Right lobe of liver (tissue), 6 donors: ENCODE results near the gene EMX1. TPM values are rescaled to one million over a fixed set of nuclear protein-coding genes. Genes with fewer than 3 reads are reported as not detected.

Experiments
- ATAC-seq, 4 donors: fragments of 200-7000 bp; cut with Tn5 transposase; one replicate each; pipeline ENCODE4 v1.9.1; 2020; ENCODE audit warnings: mild to moderate bottlenecking in 4 of 4, moderate library complexity in 4 of 4
- DNase-seq, 3 donors: peaks; one replicate each; pipeline ENCODE4 v3.0.0-alpha.2; 2020
- H3K27ac ChIP-seq, 3 donors: fragments of 200-600 bp; one replicate each; pipeline ENCODE4 v1.8.0; 2022
- H3K27me3 ChIP-seq, 2 donors: fragments of 200-600 bp; one replicate each; pipeline ENCODE4 v1.8.0; 2022
- H3K36me3 ChIP-seq, 4 donors: fragments of 200-600 bp; sonication (generic) in 1 of 4; one replicate each; pipeline versions ENCODE4 v1.5.1 to v1.8.0; 2017 to 2022; ENCODE audit warnings: control low read depth in 1 of 4
- H3K4me1 ChIP-seq, 4 donors: fragments of 200-600 bp; sonication (generic) in 1 of 4; one replicate each; pipeline versions ENCODE4 v1.5.1 to v1.8.0; 2017 to 2022; ENCODE audit warnings: control low read depth in 1 of 4
- H3K4me3 ChIP-seq, 3 donors: fragments of 200-600 bp; one replicate each; pipeline ENCODE4 v1.8.0; 2022
- H3K9me3 ChIP-seq, 4 donors: fragments of 200-600 bp; sonication (generic) in 1 of 4; one replicate each; pipeline versions ENCODE4 v1.5.1 to v1.8.0; 2017 to 2022; ENCODE audit warnings: control low read depth in 1 of 4
- POLR2A ChIP-seq: fragments of 450-650 bp; IDR thresholded peaks from one replicate; pipeline ENCODE4 v1.6.1; 2017; ENCODE audit warnings: antibody characterized with exemption, mild to moderate bottlenecking
- WGBS: methylation state at CpG from one replicate; pipeline ENCODE4 v1.1.6; 2018; ENCODE audit warnings: low coverage, low lambda C conversion rate; ENCODE audit not compliant: insufficient coverage; ENCODE audit errors: missing lambda C conversion rate; 5-methylcytosine and 5-hydroxymethylcytosine counted together
- intact Hi-C, 2 donors: fragments of 100-400 bp; cut with DNase I; formaldehyde crosslinking; loops; one replicate each; pipeline versions ENCODE4 v1.11.2 to v1.14.1; 2022
- total RNA-seq, 6 experiments: library from RNA; depleted of rRNA in 2 of 6; stranded (reverse); fragments of >200 nt in 2 of 6; fragmentation: NEBNext Ultra II Directional in 3 of 6; extraction: Animal tissue kit (Norgen Biotek cat#: 25700) in 3 of 6; gene quantifications; one replicate each; pipeline versions ENCODE4 v1.1.0 to v1.2.4, GENCODE V29; 2016 to 2023
- TF ChIP-seq, protein P1 (sequence below), 4 donors: fragments of 200-600 bp in 3 of 4; fragments of 450-650 bp in 1 of 4; IDR thresholded peaks; one replicate each; pipeline versions ENCODE4 v1.5.1 to v1.8.0; 2016 to 2022; ENCODE audit warnings: antibody characterized with exemption in 4 of 4, mild to moderate bottlenecking in 2 of 4
- donor health status: DM: no; HTN: yes; CAD: no.
- donor health status: DM: no; HTN: no; CAD: no.
- donor health status: DM: no; HTN: no; CAD: no.
- donor health status: DM: no; HTN: yes; CAD: no.
- donor health status: DM: no; HTN: yes; CAD: no.

Gene EMX1
- total RNA-seq, 6 experiments from 2014 or later: 0.25 to 0.49 (median 0.29) TPM; not detected in 3

- H3K27ac ChIP-seq: no peak overlapping the region
- ATAC-seq: no peak
- no peaks in the 10 kb centered on the region for H3K4me1 ChIP-seq
- no peak overlapping the region for H3K4me3 ChIP-seq
- peaks cover 0 to 12% (median 4%) of the 10 kb centered on the region in 4 donors for H3K36me3 ChIP-seq
- no peak for DNase-seq
- TF ChIP-seq POLR2A: no peak
- TF ChIP-seq, protein P1, sequence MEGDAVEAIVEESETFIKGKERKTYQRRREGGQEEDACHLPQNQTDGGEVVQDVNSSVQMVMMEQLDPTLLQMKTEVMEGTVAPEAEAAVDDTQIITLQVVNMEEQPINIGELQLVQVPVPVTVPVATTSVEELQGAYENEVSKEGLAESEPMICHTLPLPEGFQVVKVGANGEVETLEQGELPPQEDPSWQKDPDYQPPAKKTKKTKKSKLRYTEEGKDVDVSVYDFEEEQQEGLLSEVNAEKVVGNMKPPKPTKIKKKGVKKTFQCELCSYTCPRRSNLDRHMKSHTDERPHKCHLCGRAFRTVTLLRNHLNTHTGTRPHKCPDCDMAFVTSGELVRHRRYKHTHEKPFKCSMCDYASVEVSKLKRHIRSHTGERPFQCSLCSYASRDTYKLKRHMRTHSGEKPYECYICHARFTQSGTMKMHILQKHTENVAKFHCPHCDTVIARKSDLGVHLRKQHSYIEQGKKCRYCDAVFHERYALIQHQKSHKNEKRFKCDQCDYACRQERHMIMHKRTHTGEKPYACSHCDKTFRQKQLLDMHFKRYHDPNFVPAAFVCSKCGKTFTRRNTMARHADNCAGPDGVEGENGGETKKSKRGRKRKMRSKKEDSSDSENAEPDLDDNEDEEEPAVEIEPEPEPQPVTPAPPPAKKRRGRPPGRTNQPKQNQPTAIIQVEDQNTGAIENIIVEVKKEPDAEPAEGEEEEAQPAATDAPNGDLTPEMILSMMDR (IDR thresholded peaks at IDR 0.05): no peak
- 100% methylated on average over 1 of the region's 1 CpG for WGBS
- H3K9me3 ChIP-seq: no peaks in the 10 kb centered on the region
- H3K27me3 ChIP-seq: no peaks in the 10 kb centered on the region
- intact Hi-C loops: no loop called here
Measured at GRCh38 chr2:72953528-72953927, 36.2 kb downstream of the EMX1 start.

DNA sequence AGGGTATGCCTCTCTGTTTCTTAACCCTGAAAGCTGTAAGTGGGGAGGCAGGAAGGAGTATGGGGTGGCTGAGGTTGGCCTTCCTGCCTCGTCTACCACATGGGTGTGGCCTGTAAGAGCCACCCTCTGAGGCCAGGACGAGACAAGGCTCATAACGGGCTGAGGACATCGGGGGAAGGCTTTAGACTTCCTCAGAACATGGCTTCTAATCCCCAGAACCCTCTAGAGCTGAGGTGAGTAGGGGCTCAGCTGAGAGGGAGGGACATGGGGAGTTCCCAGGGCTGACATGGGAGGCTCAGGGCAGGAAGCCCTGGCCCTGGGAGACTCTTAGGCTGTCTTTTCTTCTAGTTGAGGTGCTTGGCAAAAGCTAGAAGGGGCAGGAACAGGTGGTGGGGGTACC, 36.7 kb downstream of the EMX1 start:
- no peak for ATAC-seq
- H3K4me3 ChIP-seq: no peak overlapping the region

GRCh38 chr2:72954376-72955227, 37.3 kb downstream of the EMX1 start:
- Histone ChIP-seq H3K27me3 (no peaks in the 10 kb centered on the region), H3K9me3 (no peaks in the 10 kb centered on the region), H3K4me3 (no peak overlapping the region), H3K36me3 (peaks cover 0 to 12% (median 4%) of the 10 kb centered on the region in 4 donors), H3K27ac (no peak overlapping the region), H3K4me1 (no peaks in the 10 kb centered on the region)
- 89% methylated on average over 5 of the region's 12 CpGs for WGBS
- DNase-seq (no peak), ATAC-seq (no peak)
- no peak for TF ChIP-seq POLR2A
- TF ChIP-seq, protein P1 (IDR thresholded peaks at IDR 0.05): no peak
- intact Hi-C loops: no loop called here

More for the DNA sequence above, 36.7 kb downstream of the EMX1 start:
- no peak for DNase-seq
- intact Hi-C loops: no loop called here
- no peaks in the 10 kb centered on the region for H3K9me3 ChIP-seq
- TF ChIP-seq, protein P1 (IDR thresholded peaks at IDR 0.05): no peak
- no peak for TF ChIP-seq POLR2A
- no peak overlapping the region for H3K27ac ChIP-seq
- WGBS: 76% methylated on average over 2 of the region's 4 CpGs
- no peaks in the 10 kb centered on the region for H3K27me3 ChIP-seq
- peaks cover 0 to 12% (median 4%) of the 10 kb centered on the region in 4 donors for H3K36me3 ChIP-seq
- H3K4me1 ChIP-seq: no peaks in the 10 kb centered on the region

- H3K4me3 ChIP-seq: no peak overlapping the region
- no peak for DNase-seq
- intact Hi-C loops: no loop called here
- TF ChIP-seq POLR2A: no peak
- TF ChIP-seq, protein P1 (IDR thresholded peaks at IDR 0.05): no peak
- no peaks in the 10 kb centered on the region for H3K27me3 ChIP-seq
- no peaks in the 10 kb centered on the region for H3K9me3 ChIP-seq
- H3K27ac ChIP-seq: no peak overlapping the region
- H3K36me3 ChIP-seq: peaks cover 0 to 12% (median 4%) of the 10 kb centered on the region in 4 donors
- ATAC-seq: no peak
- WGBS: 94% methylated on average over 13 of the region's 24 CpGs
- H3K4me1 ChIP-seq: no peaks in the 10 kb centered on the region
Measured at GRCh38 chr2:72955228-72956049, 38.1 kb downstream of the EMX1 start.
